Activated CD4-positive, alpha-beta memory T cell treated with anti-CD3 and anti-CD28 coated beads, Interleukin-2, amount 10 ng/mL, durations not matched to agents 7 days and 5 days (primary cell): Measurements from ENCODE around the gene RAB3IL1. TPM values are rescaled to one million over a fixed set of nuclear protein-coding genes. Genes with fewer than 3 reads are reported as not detected.

Experiments
- CTCF ChIA-PET: fragments of 350-600 bp; sonication (Branson Sonifier 250); formaldehyde crosslinking; loops from one replicate; lab custom pipeline; 2021; ENCODE audit warnings: antibody characterized with exemption, inconsistent platforms; lab: Charles Lee
- POLR2A ChIA-PET: fragments of 350-600 bp; sonication (Branson Sonifier 250); formaldehyde crosslinking; loops from one replicate; lab custom pipeline; 2021; ENCODE audit warnings: antibody characterized with exemption; lab: Charles Lee
- DNase-seq: peaks from one replicate; pipeline ENCODE4 v3.0.0-alpha.2; 2020
- H3K27ac Mint-ChIP-seq: one replicate; pipeline ENCODE4 v1.8.0; 2021; ENCODE audit warnings: mild to moderate bottlenecking, mixed read lengths
- H3K27me3 Mint-ChIP-seq: one replicate; pipeline ENCODE4 v1.8.0; 2021; ENCODE audit warnings: mixed read lengths
- H3K36me3 Mint-ChIP-seq: one replicate; pipeline ENCODE4 v1.8.0; 2021; ENCODE audit warnings: low read depth, mixed read lengths
- H3K4me1 Mint-ChIP-seq: one replicate; pipeline ENCODE4 v1.8.0; 2021; ENCODE audit warnings: mixed read lengths
- H3K4me3 Mint-ChIP-seq: one replicate; pipeline ENCODE4 v1.8.0; 2021; ENCODE audit warnings: mild to moderate bottlenecking, mixed read lengths
- H3K9me3 Mint-ChIP-seq: one replicate; pipeline ENCODE4 v1.8.0; 2021; ENCODE audit warnings: mixed read lengths
- total RNA-seq, 2 experiments: library from RNA; stranded (reverse); gene quantifications; one replicate each; pipeline ENCODE4 v1.2.3, GENCODE V29; 2021

Gene RAB3IL1
- total RNA-seq, 2 experiments from 2014 or later = not detected

DNA sequence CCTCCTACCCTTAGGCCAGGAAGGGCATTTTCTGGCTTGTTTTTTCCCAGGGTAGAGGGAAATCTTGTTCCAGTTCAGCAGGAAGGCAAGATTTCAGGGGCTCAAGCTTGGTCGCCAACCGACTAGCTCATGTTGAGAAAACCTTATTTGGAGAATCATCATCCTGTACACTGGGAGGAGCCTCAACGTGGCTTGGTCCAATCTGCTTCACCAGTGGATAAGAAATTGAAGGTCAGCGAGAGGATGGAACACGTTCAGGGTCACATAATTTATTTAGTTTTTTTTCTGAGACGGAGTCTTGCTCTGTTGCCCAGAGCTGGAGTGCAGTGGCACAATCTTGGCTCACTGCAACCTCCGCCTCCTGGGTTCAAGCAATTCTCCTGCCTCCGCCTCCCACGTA lies 68.7 kb downstream of the RAB3IL1 start:
- Mint-ChIP-seq H3K27me3 (no peaks in the 10 kb centered on the region), H3K4me3 (no peak overlapping the region), H3K4me1 (peaks cover 1% of the 10 kb centered on the region), H3K27ac (no peak overlapping the region), H3K9me3 (no peaks in the 10 kb centered on the region), H3K36me3 (peaks cover 64% of the 10 kb centered on the region)
- ChIA-PET POLR2A (interaction anchor here (0.8 to 1.1 kb wide), 2 partner anchors 32 to 55 kb away, joined by 3 to 4 read pairs; partner anchors contain the start of genes FADS1 and FEN1), CTCF (interaction anchor here (1.8 kb wide), 1 partner anchor 52 kb away, joined by 5 read pairs; no protein-coding TSS in a partner anchor)
- DNase-seq = no peak

DNA sequence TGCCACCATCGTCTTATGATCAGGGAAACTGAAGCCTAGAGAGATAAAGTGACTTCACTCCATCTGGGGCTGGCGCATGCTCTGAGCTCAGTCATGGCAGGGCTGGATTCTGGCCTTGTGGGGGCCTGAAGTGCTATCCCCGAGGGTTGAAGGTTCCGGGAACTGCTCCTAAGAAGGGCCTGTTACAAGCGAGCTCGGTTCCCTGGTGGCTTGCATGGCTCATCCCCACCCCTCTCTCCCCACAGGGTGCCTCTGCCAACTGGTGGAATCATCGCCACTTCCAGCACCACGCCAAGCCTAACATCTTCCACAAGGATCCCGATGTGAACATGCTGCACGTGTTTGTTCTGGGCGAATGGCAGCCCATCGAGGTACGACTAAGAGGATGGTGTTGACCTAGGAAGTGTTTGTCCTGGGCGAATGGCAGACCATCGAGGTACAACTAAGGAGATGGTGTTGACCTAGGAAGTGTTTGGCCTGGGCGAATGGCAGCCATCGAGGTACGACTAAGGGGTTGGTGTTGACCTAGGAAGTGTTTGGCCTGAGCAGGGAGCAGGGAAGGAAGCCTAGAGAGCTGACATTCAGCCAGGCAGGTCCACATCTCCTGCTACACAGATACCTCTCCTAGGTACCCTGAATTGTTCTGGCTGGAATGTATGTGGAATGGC lies 69.3 kb downstream of the RAB3IL1 start:
- POLR2A ChIA-PET = interaction anchor here (0.8 to 1.1 kb wide), 2 partner anchors 32 to 55 kb away, joined by 3 to 4 read pairs; partner anchors contain the start of genes FADS1 and FEN1
- no peaks in the 10 kb centered on the region for H3K4me1 Mint-ChIP-seq
- peaks cover 66% of the 10 kb centered on the region for H3K36me3 Mint-ChIP-seq
- no peak overlapping the region for H3K4me3 Mint-ChIP-seq
- no peaks in the 10 kb centered on the region for H3K9me3 Mint-ChIP-seq
- no peak for DNase-seq
- H3K27ac Mint-ChIP-seq = no peak overlapping the region
- no peaks in the 10 kb centered on the region for H3K27me3 Mint-ChIP-seq
- CTCF ChIA-PET = no interaction called here

Other genes with a start within 250 kb of the RAB3IL1 start
- under 1 TPM; 0.10 to 0.13 TPM for gene DAGLA, start 237.2 kb downstream of the RAB3IL1 start, total RNA-seq
- gene MYRF, start 164.9 kb downstream of the RAB3IL1 start, total RNA-seq = 1 to 10 TPM; 4.6 to 4.9 TPM
- gene TMEM258, start 125.0 kb downstream of the RAB3IL1 start, total RNA-seq = 100 to 1,000 TPM; 192 to 196 TPM
- gene FEN1, start 124.7 kb downstream of the RAB3IL1 start, total RNA-seq = 100 to 1,000 TPM; 104 to 105 TPM
- gene FADS1, start 100.6 kb downstream of the RAB3IL1 start, total RNA-seq = 10 to 100 TPM; 63.6 to 68.2 TPM
- gene FADS2, start 89.3 kb downstream of the RAB3IL1 start, total RNA-seq = 100 to 1,000 TPM; 251 to 253 TPM
- gene FADS3, start 26.0 kb downstream of the RAB3IL1 start, total RNA-seq = 1 to 10 TPM; 5.2 to 5.4 TPM
- under 1 TPM; 0.25 to 0.30 TPM for gene BEST1, start 32.8 kb upstream of the RAB3IL1 start, total RNA-seq
- gene FTH1, start 50.1 kb upstream of the RAB3IL1 start, total RNA-seq = 1,000 to 10,000 TPM; 1,164 to 1,189 TPM
- gene INCENP, start 206.4 kb upstream of the RAB3IL1 start, total RNA-seq = 100 to 1,000 TPM; 156 to 169 TPM